Gastroesophageal sphincter (tissue), 4 donors: Measurements from ENCODE around the gene TWIST2. TPM values are rescaled to one million over a fixed set of nuclear protein-coding genes. Genes with fewer than 3 reads are reported as not detected.

Source experiments
- ATAC-seq: fragments of 150-250 bp; one replicate; pipeline ENCODE4 v1.9.1; 2016; ENCODE audit warnings: mild to moderate bottlenecking, moderate library complexity
- H3K27ac ChIP-seq, 4 donors: fragments of 200-600 bp; sonication (generic) in 3 of 4; 1 replicate in 3 of 4; 2 replicates in 1 of 4; pipeline ENCODE4 v1.5.1; 2016 to 2019
- H3K27me3 ChIP-seq: fragments of 200-600 bp; sonication (generic); one replicate; pipeline ENCODE4 v1.5.1; 2019
- H3K36me3 ChIP-seq, 2 donors: fragments of 200-600 bp; sonication (generic); one replicate each; pipeline ENCODE4 v1.5.1; 2019; ENCODE audit warnings: control low read depth in 1 of 2
- H3K4me1 ChIP-seq, 3 donors: fragments of 200-600 bp; sonication (generic); 1 replicate in 2 of 3; 2 replicates in 1 of 3; pipeline ENCODE4 v1.5.1; 2016 to 2019; ENCODE audit warnings: control low read depth in 2 of 3
- H3K4me3 ChIP-seq, 2 donors: fragments of 200-600 bp; sonication (generic); one replicate each; pipeline ENCODE4 v1.5.1; 2019; ENCODE audit warnings: mild to moderate bottlenecking in 1 of 2, moderate library complexity in 1 of 2
- H3K9me3 ChIP-seq, 3 donors: fragments of 200-600 bp; sonication (generic); one replicate each; pipeline ENCODE4 v1.5.1; 2017 to 2019; ENCODE audit warnings: control low read depth in 2 of 3
- EP300 ChIP-seq: sonication (generic); formaldehyde crosslinking; IDR thresholded peaks from one replicate; pipeline ENCODE4 v1.6.1; 2017; ENCODE audit warnings: antibody characterized with exemption, mild to moderate bottlenecking
- POLR2A ChIP-seq, 2 donors: fragments of 450-650 bp; IDR thresholded peaks; one replicate each; pipeline ENCODE4 v1.6.1; 2017; ENCODE audit warnings: antibody characterized with exemption in 2 of 2, mild to moderate bottlenecking in 2 of 2, moderate library complexity in 1 of 2
- POLR2AphosphoS5 ChIP-seq: sonication (generic); formaldehyde crosslinking; IDR thresholded peaks from one replicate; pipeline ENCODE4 v1.6.1; 2017; ENCODE audit warnings: antibody characterized with exemption
- WGBS, 2 donors: methylation state at CpG; one replicate each; pipeline ENCODE4 v1.1.5; 2018; ENCODE audit warnings: low coverage in 1 of 2; 5-methylcytosine and 5-hydroxymethylcytosine counted together
- total RNA-seq, 4 donors: library from RNA; depleted of rRNA; stranded (reverse); fragments of >200 nt; gene quantifications; one replicate each; pipeline ENCODE4 v1.1.0, GENCODE V29; 2016
- TF ChIP-seq, protein P1 (sequence below), 4 experiments: fragments of 200-600 bp in 2 of 4; fragments of 450-650 bp in 2 of 4; sonication (generic) in 1 of 4; IDR thresholded peaks; one replicate each; pipeline ENCODE4 v1.5.1; 2017 to 2019; ENCODE audit warnings: antibody characterized with exemption in 4 of 4, mild to moderate bottlenecking in 2 of 4, moderate library complexity in 2 of 4

TWIST2 gene
- total RNA-seq, 4 donors from 2014 or later, result 17.7 to 69.6 (median 45.2) TPM

DNA sequence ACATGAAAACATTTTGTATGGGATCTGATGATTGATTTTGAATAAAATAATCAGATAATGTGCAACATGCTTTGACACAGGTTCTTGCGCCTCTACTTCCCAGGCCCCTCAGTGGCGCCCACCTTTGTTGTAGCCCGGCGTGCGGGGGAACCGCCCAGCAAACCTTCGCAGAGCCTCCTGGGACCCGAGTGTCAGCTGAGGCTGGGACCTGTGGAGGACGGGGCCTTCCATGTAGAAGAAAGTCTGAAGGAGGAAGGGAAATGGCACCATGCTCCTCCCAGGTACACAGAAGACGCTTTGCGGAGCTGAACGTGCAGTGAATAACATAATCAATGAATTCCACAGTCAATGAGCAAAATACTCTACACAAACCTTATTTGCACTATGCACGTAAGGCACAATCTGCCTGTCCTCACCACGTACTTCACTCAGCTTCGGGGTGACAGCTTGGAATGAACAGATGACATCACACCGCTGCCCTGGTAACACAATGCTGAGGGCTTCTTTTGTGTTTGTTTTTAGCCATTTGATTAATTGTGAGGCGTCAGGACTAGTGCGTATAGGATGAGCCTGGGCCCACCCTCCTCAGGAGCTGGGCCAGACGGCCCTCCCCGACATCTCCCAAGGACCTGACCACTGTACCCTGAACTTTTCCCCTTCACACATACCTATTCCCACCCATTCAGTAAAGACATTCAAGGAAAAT is 78.1 kb downstream of the TWIST2 start:
- H3K27ac ChIP-seq, result no peak overlapping the region
- 88 to 96% methylated on average over 12 to 13 of the region's 20 CpGs for WGBS, 2 donors
- H3K27me3 ChIP-seq, result peaks cover 28% of the 10 kb centered on the region
- H3K4me3 ChIP-seq, result no peak overlapping the region
- H3K9me3 ChIP-seq, result no peaks in the 10 kb centered on the region
- ATAC-seq, result no peak
- peaks cover 0 to 9% (median 8%) of the 10 kb centered on the region in 3 donors for H3K4me1 ChIP-seq
- TF ChIP-seq, protein P1, sequence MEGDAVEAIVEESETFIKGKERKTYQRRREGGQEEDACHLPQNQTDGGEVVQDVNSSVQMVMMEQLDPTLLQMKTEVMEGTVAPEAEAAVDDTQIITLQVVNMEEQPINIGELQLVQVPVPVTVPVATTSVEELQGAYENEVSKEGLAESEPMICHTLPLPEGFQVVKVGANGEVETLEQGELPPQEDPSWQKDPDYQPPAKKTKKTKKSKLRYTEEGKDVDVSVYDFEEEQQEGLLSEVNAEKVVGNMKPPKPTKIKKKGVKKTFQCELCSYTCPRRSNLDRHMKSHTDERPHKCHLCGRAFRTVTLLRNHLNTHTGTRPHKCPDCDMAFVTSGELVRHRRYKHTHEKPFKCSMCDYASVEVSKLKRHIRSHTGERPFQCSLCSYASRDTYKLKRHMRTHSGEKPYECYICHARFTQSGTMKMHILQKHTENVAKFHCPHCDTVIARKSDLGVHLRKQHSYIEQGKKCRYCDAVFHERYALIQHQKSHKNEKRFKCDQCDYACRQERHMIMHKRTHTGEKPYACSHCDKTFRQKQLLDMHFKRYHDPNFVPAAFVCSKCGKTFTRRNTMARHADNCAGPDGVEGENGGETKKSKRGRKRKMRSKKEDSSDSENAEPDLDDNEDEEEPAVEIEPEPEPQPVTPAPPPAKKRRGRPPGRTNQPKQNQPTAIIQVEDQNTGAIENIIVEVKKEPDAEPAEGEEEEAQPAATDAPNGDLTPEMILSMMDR (IDR thresholded peaks at IDR 0.05), result no peak
- TF ChIP-seq POLR2A (IDR thresholded peaks at IDR 0.05), result no peak
- TF ChIP-seq EP300, result no peak
- no peak for TF ChIP-seq POLR2AphosphoS5
- H3K36me3 ChIP-seq, result no peaks in the 10 kb centered on the region

DNA sequence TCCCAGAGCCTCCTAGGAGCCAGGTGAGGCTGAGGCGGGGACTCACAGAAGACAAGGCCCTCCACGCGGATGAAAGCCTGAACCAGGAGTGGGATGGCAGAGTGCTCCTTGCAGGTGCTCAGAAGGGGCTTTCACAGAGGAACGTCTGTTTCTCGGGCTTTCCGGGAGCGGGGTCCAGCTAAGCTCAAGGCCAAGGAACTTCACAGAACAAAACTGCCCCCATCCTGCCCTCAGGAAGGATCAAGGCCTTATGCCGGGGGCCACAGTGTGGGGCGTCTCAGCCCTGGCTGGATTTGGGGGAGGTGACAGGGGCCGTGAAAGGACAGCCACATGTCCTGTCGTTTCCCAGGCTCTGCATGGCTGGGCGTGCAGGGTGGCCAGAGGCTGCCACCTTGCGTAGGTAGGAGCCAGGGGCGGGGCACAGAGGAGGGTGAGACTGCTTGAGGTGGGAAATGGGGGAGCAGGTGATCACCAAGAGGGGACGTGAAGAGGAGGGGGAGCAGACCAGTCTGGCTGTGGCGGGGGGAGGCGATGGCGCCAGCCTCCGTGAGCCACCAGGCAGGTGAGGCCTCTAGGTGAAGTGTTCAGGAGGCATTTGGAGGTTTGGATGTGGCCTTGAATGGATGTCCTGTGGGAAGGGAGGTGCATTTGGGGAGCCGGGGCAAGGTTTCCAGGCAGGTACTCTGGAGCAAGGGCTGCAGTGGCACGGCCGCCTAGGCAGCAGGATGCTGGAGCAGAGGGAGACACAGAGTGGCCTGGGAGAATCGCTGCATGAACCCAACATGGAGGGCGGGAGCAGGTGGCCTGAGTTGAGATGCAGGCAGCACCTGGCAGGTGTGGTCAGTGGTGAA is 79.1 kb downstream of the TWIST2 start:
- WGBS, 2 donors, result 84 to 100% methylated on average over 2 to 8 of the region's 24 CpGs
- Histone ChIP-seq H3K4me3 (no peak overlapping the region), H3K4me1 (peaks cover 0 to 9% (median 8%) of the 10 kb centered on the region in 3 donors), H3K27me3 (peaks cover 28% of the 10 kb centered on the region), H3K27ac (no peak overlapping the region), H3K9me3 (no peaks in the 10 kb centered on the region), H3K36me3 (no peaks in the 10 kb centered on the region)
- ATAC-seq, result no peak
- no peak for TF ChIP-seq EP300
- TF ChIP-seq, protein P1 (IDR thresholded peaks at IDR 0.05), result no peak
- no peak for TF ChIP-seq POLR2AphosphoS5
- TF ChIP-seq POLR2A (IDR thresholded peaks at IDR 0.05), result no peak

DNA sequence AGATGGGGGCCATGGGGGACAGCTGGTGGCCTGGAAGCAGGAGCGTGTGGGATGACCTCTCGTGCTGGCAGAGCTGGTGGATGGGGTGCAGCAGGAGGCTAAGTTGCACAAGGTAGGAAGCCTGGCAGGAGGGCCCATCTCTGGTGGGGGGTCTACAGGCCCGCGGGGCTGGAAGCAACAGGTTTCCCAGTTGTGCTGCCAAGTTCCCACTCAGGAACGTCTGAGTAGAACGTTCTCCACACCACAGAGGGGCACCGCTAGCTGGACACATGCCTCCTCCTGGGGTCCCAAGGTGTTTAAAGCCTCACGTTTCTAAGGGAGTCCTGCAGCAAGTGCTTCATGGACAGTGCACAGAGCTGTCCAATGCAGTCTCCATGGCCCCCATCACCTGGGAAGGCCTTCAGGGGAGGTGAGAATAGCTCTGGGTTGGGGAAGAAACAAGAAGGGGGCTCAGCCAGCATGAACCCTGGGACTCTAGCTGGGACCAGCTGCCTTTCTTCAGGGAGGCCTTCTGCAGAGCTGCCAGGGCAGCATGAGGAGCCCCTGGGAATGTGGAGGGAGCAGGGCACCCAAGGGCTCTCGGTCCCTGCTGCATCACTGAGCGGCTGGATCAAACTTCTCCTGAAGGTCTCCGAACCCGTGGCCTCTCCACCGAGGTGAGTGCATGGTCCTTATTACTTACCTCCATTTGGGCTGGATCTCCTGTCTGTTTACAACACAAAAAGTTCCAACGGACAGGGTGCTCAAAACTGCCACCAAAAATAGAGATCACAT is 80.0 kb downstream of the TWIST2 start:
- peaks cover 0 to 6% (median 0%) of the 10 kb centered on the region in 3 donors for H3K9me3 ChIP-seq
- H3K4me1 ChIP-seq, result peaks cover 0 to 9% (median 8%) of the 10 kb centered on the region in 3 donors
- no peak overlapping the region for H3K4me3 ChIP-seq
- TF ChIP-seq POLR2AphosphoS5 (no peak), EP300 (no peak), POLR2A (IDR thresholded peaks at IDR 0.05) (no peak)
- TF ChIP-seq, protein P1 (IDR thresholded peaks at IDR 0.05), result no peak
- no peaks in the 10 kb centered on the region for H3K36me3 ChIP-seq
- H3K27me3 ChIP-seq, result peaks cover 28% of the 10 kb centered on the region
- no peak for ATAC-seq
- 80% methylated on average over 1 to 2 of the region's 14 CpGs for WGBS, 2 donors
- no peak overlapping the region for H3K27ac ChIP-seq

DNA sequence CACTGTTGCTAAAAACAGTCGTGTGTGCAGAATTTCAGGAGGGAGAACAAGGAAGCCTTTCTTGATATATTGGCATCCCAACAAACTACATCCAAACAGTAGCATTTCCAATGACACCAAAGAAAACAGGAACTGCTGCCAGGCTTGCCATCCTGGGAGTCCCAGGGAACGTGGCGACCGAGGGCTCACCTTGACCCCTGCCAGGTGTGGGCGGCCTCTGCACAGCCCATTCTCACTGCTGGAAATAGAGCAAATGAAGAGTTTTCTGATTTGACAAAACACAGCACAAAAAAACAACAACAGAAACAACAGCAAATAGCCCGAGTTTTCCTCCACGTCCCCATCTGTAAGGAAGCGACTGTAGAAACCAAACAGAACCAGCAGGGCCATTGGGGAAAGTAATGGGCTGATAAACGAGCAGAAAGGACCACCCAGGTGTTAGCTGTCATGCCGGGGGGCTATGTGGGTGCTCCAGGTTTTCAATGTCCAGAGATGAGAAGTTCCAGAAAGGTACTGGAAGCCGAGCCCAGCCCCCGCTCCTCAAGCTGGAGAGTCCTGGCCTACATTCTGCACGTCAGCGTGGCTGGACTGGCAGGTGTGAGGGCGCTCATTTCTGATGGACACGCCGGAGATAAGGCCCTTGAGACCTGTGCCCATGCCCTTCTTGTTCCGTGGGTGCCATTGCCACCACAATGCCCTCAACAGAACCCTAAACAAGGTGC is 80.8 kb downstream of the TWIST2 start:
- H3K4me1 ChIP-seq, result peaks cover 0 to 9% (median 8%) of the 10 kb centered on the region in 3 donors
- peaks cover 28% of the 10 kb centered on the region for H3K27me3 ChIP-seq
- TF ChIP-seq, protein P1 (IDR thresholded peaks at IDR 0.05), result no peak
- no peak for TF ChIP-seq POLR2A (IDR thresholded peaks at IDR 0.05)
- TF ChIP-seq EP300, result no peak
- no peak for TF ChIP-seq POLR2AphosphoS5
- ATAC-seq, result peak; percentile 4
- no peak overlapping the region for H3K4me3 ChIP-seq
- no peaks in the 10 kb centered on the region for H3K36me3 ChIP-seq
- H3K9me3 ChIP-seq, result peaks cover 0 to 12% (median 0%) of the 10 kb centered on the region in 3 donors
- peak overlapping the region in 3 of 4 donors; percentile 60 to 69 (median 61) for H3K27ac ChIP-seq
- 62 to 71% methylated on average over 7 of the region's 18 CpGs for WGBS, 2 donors
